ENCODE results near the gene CRISPLD2.
"Not testable (repeated sequence)": the region's sequence is repeated elsewhere in the genome, so short reads cannot be mapped to it uniquely, and the experiment has no call there.

CRISPLD2 gene

DNA sequence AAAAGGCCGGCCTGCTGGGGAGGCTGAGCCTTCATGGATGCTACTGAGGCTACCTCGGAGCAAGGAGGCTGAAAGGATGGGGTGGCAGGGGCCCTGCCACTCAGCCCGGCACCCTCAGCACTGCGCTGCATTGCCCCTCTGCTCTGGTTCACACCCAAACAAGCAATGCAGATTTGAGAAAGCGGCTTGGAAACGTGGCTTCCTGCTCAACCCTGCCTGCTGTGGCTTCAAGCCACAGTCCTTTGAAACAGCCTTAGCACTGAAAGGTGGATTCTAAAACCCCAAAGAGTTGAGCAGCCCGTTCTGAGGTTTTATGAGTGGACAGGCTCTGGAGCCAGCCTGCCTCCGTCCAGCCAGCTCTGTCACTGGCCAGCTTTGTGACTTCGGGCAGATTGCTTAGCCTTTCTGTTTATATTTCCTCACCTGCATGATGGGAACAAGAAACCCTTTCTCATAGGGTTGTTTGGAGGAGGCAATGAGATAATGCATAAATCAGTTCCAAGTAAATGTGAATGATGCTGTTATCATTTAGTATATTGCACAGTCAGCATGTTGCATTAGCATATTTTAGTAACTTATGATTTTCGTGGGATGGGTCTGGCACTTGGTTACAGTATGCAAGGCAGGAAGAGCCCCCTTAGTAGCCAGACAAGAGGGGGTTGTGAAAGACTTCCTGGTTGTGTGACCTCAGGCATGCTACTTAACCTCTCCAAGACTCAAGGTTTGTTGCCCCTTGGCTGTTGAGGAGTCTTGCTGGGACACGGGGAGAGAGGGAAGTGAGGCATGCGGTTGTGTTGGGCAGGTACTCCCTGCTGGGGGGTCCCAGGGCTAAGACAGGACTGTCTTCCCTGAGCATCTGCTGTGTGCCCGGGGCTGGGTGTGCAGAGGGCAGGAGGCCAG lies 23.6 kb downstream of the CRISPLD2 start:
- DNase-seq = no peak

DNA sequence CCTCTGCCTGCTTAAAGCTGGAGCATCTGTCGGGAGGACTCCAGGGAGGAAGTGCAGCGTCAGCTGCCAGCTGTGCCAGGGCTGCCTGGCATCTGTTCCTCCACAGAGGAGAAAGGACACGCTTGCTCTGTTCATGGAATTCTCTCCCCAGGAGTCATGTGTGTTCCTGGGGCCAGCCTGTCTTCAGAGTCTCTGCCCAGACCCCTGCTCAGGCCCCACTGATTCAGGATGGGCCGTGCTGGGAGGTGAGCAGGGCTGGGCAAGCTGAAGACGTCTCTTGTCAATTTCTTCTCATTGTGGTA lies 24.2 kb downstream of the CRISPLD2 start:
- DNase-seq = no peak

DNA sequence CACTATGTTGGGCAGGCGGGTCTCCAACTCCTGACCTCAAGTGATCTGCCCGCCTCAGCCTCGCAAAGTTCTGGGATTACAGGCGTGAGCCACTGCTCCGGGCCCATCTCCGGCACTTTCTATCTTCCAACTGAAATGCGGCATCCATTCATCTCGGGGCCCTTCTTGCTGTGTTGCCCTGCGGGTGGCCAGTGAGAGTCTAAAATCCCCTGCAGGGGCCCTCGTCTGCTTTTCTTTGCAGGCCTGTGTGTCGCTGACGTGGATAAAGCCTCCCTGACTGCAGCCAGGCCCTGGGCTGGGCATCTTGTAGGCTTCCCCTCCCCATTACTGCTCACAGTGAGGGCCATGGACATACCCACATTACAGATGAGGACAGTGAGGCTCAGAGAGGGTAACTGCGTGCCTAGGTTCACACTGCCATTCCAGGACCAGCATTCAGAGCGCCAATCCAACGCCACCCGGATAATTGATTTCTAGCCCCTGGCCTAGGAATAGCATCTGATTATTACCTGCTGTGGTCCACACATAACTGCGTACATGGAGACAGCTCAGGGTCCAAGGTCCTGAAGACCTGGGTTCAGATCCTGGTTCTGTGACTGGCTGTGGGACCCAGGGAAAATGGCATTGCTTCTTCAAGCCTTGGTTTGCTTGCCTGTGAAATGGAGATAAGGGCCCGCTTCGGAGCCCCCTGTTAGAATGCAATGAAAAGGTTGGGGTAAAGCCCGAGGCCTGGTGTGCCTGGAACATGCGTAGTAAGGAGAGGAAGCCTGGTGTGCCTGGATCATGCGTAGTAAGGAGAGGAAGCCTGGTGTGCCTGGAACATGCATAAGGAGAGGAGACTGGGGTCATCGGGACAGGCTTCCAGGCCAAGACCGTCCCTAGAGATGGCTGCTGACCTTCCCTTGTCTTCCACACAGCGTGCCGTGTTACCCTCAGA lies 25.0 kb downstream of the CRISPLD2 start:
- DNase-seq = no peak

DNA sequence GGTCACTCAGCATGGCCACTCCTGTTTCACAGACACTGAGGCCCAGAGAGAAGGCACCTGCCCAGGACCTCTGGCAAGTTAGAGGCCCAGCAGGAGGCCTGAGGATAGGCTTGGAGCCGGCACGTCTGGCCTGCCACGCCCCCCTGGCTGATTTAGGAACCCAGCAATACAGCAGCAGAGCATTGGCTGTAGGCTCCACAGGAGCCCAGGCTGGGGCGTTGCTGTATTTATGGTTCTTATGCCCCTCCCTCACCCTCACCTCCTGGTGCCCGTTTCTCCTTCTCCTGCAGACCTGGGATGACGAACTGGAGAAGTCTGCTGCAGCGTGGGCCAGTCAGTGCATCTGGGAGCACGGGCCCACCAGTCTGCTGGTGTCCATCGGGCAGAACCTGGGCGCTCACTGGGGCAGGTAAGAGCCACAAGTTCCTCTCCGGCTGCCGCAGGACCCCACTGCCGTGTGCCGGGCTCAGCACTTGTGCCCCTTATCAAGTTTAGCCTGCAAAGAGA lies 25.8 kb downstream of the CRISPLD2 start:
- no peak for DNase-seq

DNA sequence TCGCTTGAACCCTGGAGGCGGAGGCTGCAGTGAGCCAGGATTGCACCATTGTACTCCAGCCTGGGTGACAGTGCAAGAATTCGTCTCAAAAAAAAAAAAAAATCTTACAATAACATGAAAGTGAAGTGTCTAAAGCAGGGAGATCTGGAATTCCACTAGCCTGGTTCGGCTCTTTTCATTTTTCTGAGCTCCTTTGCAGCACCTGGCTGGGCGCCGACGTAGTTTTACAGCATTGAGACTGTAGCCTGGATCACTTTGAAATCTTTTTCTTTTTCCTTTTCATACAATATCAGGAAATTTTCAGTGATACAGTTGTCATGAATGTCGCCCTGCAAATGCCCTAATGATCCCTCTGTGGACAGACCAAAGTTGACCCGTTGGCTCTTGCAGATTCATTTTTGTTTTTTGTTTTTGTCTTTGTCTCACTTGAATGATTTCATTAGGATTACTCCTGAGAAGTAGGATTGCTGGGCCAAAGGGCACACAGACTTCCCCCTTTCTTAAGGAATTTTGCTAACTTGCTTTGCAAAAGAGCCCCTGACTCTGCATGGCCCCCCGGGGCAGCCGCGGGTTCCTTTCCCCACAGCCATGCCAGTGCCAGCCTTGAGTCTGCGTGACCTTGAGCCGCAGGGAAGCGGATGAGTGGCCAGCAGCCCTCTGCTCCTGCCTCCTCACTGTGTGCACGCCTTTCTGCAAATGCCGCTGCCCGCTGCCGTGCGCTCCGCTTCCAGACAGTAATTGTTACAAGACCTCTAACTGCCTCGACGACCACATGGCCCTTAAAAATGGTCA lies 28.0 kb downstream of the CRISPLD2 start:
- no peak for DNase-seq

DNA sequence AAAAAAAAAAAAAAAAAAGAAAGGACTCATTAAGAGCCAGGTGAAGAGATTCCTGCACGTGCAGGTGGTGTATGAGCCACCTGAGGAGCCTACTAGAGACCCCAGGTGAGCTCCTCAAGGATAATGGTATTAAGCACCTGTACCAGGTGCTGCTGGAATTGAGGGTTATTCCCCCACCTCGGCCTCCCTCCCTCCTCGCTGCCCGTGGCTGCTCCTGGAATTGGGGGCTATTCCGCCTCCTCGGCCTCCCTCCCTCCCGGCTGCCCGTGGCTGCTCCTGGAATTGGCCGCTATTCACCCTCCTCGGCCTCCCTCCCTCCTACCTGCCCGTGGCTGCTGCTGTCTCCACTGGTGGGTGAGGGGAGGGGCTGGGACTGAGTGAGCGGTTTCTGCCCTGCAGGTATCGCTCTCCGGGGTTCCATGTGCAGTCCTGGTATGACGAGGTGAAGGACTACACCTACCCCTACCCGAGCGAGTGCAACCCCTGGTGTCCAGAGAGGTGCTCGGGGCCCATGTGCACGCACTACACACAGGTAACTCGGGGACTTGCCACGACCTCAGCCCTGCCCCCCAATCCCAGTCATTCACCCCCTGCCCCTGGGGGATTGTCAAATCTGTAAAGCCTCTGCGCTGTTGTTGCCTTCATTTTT lies 29.3 kb downstream of the CRISPLD2 start:
- DNase-seq = no peak

DNA sequence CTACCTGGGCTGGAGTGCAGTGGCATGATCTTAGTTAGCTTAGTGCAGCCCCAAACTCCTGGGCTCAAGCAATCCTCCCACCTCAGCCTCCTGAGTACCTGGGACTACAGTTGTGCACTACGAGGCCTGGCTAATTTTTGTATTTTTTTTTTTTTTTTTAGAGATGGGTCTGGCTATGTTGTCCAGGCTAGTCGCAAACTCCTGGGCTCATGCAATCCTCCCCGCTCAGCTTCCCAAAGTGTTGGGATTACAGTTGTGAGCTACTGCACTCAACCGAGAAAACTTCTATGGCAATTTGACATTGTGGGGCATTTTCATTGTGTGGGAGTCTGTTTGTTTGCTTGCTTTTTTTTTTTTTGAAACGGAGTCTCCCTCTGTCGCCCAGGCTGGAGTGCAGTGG lies 30.0 kb downstream of the CRISPLD2 start:
- DNase-seq = no peak

DNA sequence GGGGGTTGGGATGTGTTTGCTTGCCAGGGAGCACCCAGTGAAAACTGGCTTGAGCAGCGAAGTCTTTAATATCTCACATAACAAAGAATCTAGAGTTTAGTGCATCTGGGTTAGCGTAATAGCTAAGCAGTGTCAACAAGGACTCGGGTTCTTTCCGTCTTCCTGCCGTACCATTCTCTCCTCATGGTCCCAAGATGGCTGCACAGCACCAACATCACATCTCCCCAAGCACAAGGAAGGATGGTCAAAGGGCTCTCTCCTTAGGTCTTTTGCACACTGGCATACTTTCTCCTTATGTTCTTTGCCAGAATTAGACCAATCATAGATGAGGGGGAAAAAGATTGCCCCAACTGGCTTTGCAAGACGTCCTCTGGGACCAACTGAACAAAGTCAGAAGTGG lies 30.9 kb downstream of the CRISPLD2 start:
- no peak for DNase-seq

DNA sequence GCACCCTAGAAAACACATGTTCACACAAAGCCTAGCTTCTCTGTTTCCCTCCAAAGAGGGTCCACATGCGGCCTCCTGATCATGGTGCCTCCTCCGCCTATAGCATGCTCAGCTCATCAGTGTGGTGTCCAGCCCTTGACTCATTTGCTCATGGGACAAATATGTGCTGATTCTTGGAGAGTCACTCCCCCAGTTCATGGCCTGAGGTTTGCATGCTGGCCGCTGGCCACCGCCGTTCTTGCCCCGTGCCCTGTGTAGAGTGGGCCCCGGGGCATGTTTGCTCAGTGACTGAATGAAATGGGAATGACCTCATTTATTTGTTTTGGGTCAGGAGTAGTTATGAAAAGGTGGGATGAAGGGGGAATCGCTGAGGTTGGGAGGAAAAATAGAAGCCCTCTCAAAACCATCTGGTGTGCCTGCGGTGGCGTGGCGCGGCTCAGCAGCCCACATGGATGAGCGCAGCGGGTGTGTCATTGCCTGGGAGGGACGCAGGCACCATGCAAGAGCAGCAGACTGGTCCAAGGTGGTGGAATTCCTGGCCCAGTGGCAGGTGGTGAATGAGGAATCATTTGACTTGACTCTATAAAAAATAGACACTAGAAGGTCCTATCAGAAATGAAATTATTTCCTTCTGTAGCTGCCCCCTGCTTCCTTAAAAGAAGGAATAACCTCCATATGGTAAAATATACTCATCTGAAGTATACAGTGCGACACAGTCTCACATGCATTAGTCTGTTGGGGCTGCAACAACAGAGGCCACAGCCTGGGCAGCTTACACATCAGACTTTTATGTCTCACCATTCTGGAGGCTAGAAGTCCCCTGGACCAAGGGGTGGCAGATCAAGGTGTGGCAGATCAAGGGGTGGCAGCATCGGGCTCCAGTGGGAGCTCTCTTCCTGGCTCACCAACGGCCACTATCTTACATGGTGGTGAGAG lies 31.7 kb downstream of the CRISPLD2 start:
- peak; percentile 100 for DNase-seq

DNA sequence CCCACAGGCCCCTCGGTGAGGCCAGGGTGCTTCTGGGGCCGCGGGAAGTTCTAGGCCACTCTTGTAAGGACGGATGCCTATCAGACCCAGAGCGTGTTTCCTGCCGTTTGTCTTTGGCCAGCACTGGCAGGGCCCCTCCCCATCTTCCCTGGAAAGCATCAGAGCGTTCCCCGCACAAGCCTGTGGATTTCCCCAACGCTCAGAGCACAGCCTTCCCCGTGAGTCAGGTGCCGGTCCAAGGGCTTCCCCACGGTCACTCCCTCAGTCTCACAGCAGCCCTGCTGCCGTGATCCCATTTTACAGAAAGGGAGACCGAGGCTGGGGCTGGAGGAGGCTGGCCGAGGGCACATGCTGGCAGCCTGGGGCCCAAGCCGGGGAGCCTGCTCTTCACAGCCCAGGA lies 33.7 kb downstream of the CRISPLD2 start:
- DNase-seq = no peak

DNA sequence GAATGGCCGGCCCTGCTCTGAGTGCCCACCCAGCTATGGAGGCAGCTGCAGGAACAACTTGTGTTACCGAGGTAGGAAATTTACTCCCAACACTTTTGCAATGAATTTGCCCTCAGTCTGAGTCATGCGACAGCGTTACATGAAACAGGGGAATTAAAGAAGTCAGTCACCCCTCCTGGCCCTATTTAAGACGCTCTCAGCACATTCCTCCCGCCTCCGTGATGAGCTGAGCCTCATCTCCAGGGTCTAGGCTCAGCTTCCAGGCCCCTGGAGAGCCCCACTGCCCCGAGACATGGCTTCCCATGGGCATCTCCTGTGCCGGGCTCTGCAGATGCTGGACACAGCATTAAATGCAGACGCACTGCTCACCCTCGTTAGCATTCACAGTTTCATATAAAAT lies 35.0 kb downstream of the CRISPLD2 start:
- DNase-seq = peak; percentile 45

DNA sequence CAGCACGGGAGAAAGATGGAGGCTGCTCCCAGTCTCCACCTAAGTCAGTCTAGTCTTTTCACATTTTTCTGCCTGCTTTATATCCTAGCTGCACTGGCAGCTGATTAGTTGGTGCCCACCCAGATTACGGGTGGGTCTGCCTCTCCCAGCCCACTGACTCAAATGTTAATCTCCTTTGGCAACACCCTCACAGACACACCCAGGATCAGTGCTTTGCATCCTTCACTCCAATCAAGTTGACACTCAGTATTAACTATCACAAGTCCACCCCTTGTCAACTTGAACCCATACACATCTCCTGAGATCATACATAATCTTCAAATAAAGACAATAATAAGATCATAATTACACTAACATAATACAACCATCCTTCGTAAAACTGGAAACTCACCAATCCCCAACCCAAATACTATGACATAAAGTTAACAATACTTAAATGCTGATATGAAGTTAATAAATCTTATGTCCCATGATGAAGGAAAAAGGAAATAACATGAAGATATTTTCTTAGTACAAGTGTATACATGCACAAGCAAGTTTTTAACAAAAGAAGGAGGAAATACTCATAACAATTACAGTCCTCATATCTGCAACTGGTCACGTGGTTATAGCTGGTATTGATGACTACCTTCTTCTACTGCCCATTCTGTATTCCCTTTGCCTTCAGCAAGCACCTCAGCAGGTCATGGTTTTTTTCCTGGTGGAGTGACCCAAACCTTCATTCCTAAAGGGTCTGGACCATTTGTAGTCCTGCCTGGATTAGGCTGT lies 35.8 kb downstream of the CRISPLD2 start:
- DNase-seq = not testable (repeated sequence)

DNA sequence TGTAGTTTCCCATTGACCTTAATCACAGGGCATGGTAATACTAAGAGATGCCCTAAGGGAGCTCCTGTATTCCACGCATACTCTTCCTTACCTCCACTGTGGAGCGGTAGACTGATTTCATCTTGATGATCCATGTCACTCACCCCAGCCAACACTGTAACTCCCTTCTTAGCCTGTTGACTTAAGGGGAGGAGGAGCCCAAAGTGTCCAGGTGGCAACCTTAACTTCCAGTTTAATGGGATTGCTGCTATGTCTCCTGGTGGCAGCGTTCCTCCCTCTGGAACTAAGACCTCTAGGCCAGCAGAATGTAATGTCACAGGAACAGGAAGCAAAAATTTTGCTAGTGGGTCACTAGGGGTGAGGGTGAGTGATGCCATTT lies 36.4 kb downstream of the CRISPLD2 start:
- DNase-seq = not testable (repeated sequence)

DNA sequence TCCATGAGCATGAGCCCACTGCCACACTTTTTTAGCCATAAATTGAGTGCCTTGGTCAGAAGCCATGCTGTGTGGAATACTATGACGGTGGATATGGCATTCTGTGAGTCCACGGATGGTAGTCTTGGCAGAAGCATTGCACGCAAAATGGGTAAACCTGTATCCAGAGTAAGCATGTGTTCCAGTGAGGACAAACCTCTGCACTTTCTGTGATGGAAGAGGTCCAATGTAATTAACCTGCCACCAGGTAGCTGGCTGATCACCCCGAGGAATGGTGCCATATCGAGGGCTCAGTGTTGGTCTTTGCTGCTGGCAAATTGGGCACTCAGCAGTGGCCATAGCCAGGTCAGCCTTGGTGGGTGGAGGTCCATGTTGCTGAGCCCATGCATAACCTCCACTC lies 37.0 kb downstream of the CRISPLD2 start:
- not testable (repeated sequence) for DNase-seq

DNA sequence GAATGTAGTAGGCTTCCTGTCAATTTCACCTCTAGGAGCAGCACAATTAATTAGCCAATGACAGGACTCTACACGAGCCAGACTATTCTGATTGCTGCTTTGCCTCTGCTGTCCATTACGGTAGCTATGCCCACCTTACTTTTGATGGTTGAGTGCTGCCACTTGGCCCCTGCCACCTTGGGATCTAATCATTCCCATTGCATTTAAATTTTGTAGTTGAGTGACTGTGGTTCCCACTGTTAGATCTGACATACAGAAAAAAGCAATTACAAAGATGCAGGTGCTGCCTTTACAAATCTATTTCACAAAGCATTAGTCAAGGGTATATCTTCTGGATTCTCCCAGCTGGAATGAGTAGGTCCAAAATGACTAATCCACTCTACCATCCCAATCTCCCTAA lies 39.9 kb downstream of the CRISPLD2 start:
- DNase-seq = no peak

DNA sequence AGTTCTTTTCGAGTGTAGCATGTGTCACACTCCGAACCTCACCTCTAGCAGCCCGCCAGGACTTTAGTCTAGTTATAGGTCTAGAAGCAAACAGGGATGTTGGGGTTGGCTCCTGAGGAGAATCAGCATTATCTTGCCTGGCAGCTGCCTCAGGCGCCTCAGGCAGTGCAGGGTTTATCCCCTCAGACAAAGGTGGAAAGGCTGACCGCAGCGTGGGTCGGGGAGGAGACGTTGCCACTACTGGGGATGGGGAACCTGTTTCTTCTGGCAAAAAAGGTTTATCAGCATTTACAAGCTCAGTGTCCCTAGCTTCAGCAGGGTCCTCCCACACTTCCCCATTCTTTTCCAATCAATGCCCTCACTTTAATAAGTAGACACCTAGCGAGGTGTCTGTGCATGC lies 40.6 kb downstream of the CRISPLD2 start:
- DNase-seq = no peak

DNA sequence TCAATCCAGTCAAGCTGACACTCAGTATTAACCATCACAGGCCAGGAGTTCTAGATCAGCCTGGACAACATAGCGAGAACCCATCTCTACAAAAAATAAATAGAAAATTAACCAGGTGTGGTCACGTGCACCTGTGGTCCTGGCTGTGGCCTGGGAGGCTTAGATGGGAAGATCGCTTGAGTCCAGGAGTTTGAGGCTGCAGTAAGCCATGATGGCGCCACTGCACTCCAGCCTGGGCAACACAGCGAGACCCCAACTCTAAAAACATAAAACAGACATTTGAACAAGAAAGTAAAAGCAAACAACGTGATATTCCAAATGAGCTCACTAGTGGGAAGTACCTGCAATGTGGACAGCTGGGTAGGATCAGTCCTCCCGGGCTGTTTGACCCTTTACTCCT lies 41.9 kb downstream of the CRISPLD2 start:
- no peak for DNase-seq

DNA sequence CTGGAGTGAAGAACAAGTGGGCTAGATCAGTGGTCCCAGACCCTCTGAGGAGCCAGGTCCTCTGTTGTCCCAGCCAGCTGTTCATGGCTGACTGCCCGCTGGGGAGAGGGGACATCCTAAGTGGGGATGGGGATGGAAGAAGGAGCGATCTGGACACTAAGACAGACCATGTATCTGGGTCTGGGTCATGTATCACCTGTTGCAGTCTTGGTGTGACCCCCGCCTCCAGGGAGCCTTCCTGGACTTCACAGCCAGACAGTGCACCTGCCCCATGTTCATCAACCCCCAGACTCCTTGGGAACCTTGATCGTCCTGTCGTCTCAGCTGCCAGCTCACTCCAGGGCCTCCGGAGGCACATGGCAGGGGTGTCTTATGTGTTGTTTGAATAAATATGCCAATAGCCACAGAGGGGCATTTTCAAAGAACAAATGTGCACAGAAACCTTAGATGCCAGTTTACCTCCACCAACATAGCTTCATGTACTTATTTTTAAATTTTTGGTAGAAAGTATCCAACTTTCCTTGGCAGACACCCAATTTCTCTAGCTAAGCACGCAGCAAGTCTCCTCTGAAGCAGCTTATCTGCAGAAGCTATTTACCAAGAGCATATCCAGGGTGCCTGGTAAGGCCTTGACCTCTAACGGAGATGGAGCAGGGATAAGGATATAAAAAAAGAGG lies 43.2 kb downstream of the CRISPLD2 start:
- DNase-seq = no peak

DNA sequence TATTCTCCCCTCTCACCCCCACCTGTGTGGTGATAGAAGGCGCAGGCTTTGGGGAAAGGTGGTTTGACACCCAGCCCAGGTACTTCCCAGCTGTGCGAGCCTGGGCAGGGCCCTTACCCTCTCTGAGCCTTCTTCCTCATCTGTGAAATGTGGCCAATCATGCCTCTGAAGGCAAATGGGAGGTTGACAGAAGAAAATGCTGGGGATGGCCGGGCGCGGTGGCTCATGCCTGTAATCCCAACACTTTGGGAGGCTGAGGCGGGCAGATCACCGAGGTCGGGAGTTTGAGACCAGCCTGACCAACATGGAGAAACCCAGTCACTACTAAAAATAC lies 43.7 kb downstream of the CRISPLD2 start:
- no peak for DNase-seq

DNA sequence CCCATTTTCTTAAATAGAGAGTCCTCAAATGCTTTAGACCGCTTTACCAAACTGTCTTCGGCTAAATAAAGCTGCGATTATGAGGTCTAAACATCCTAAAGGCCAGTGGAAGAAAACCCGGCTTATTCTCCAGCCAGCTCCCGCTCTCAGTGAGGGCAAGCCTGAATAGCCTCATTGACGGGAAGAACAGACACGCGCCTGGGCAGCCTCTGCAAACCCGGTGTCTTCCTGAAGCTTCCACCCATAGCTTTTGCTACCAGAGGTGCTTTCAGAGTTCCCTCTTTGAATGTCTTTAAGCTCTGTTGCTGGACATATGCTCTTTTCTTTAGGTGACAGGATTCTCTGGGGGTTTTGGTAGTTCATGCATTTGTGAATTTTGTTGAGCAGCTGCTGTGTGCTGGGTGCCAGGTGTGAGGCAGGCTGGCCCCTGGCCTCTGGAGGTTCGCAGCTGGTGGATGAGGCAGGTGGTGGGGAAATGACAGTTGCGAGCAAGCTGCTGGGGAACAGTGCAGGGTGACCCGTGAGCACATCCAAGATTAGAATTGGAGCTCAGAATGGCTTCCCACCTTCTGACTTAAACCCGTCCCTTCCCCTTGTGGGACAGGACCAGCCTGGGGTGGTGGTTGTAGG lies 44.7 kb downstream of the CRISPLD2 start:
- DNase-seq = no peak

All from EL (cell line).